ENCODE measurements around the gene CCNF. TPM values are rescaled to one million over a fixed set of nuclear protein-coding genes. Genes with fewer than 3 reads are reported as not detected.
"Not testable (repeated sequence)": the region's sequence is repeated elsewhere in the genome, so short reads cannot be mapped to it uniquely, and the experiment has no call there.

The CCNF gene
- total RNA-seq (2014; rRNA removed; shearing (Covaris generic)): 60.6 and 64.7 TPM in 2 replicates
- polyA plus RNA-seq (2015; cell fraction: cytosol; rRNA removed): 18.1 and 18.6 TPM in 2 replicates
- 33.3 and 33.8 TPM in 2 replicates for polyA plus RNA-seq (2015; cell fraction: nucleus; rRNA removed)

GRCh38 chr16:2429034-2429770 is at the start of gene CCNF:
Gene CCNF, plus strand, starts transcription at chr16:2429447. Its CDS starts 35 bp downstream, at chr16:2429482.
- DNase-seq (ENCODE audit: low read depth): peak; percentile 93

- DNase-seq (ENCODE audit: low read depth): no peak
Measured at GRCh38 chr16:2383501-2383900, 45.7 kb upstream of the CCNF start.

GRCh38 chr16:2384426-2384825 is 44.8 kb upstream of the CCNF start:
- DNase-seq (ENCODE audit: low read depth): no peak

GRCh38 chr16:2385190-2385836 is 43.9 kb upstream of the CCNF start:
- DNase-seq (ENCODE audit: low read depth): no peak

GRCh38 chr16:2385982-2386381 is 43.3 kb upstream of the CCNF start:
- not testable (repeated sequence) for DNase-seq (ENCODE audit: low read depth)

- no peak for DNase-seq (ENCODE audit: low read depth)
Measured at GRCh38 chr16:2386990-2387389, 42.3 kb upstream of the CCNF start.

- no peak for DNase-seq (ENCODE audit: low read depth)
Measured at GRCh38 chr16:2388139-2388874, 40.9 kb upstream of the CCNF start.

- peak; percentile 58 for DNase-seq (ENCODE audit: low read depth)
Measured at GRCh38 chr16:2388875-2389433, 40.3 kb upstream of the CCNF start.

- DNase-seq (ENCODE audit: low read depth): no peak
Measured at GRCh38 chr16:2392025-2392424, 37.2 kb upstream of the CCNF start.

- DNase-seq (ENCODE audit: low read depth): no peak
Measured at GRCh38 chr16:2398520-2398919, 30.7 kb upstream of the CCNF start.

- DNase-seq (ENCODE audit: low read depth): no peak
Measured at GRCh38 chr16:2404099-2404498, 25.1 kb upstream of the CCNF start.

- no peak for DNase-seq (ENCODE audit: low read depth)
Measured at GRCh38 chr16:2415085-2415484, 14.2 kb upstream of the CCNF start.

- no peak for DNase-seq (ENCODE audit: low read depth)
Measured at GRCh38 chr16:2420035-2420434, 9.2 kb upstream of the CCNF start.

GRCh38 chr16:2422123-2422867 is 7.0 kb upstream of the CCNF start:
- DNase-seq (ENCODE audit: low read depth): no peak

GRCh38 chr16:2424061-2425007 is 4.9 kb upstream of the CCNF start:
- DNase-seq (ENCODE audit: low read depth): no peak

- DNase-seq (ENCODE audit: low read depth): no peak
Measured at GRCh38 chr16:2425008-2425518, 4.2 kb upstream of the CCNF start.

GRCh38 chr16:2425825-2426430 is 3.3 kb upstream of the CCNF start:
- DNase-seq (ENCODE audit: low read depth): no peak

- no peak for DNase-seq (ENCODE audit: low read depth)
Measured at GRCh38 chr16:2426941-2427361, 2.3 kb upstream of the CCNF start.

GRCh38 chr16:2427526-2427925 is 1.7 kb upstream of the CCNF start:
- DNase-seq (ENCODE audit: low read depth): no peak

Data from HT1080 (cell line).